HL-60 (cell line): ENCODE results near the gene DLX1.

Source experiments
- GABPA ChIP-seq: IDR thresholded peaks from 2 replicates; pipeline ENCODE4 v1.6.1; 2012; ENCODE audit warnings: low read depth
- POLR2AphosphoS5 ChIP-seq: IDR thresholded peaks from 2 replicates; pipeline ENCODE4 v1.6.1; 2012; ENCODE audit warnings: low read depth
- SPI1 ChIP-seq: IDR thresholded peaks from 2 replicates; pipeline ENCODE4 v1.6.1; 2012; ENCODE audit warnings: low read depth, mild to moderate bottlenecking, borderline replicate concordance
- TF ChIP-seq, protein P1 (sequence below): IDR thresholded peaks from 2 replicates; pipeline ENCODE4 v1.6.1; 2012; ENCODE audit warnings: low read depth; ENCODE audit not compliant: insufficient replicate concordance
- TF ChIP-seq, protein P2 (sequence below): IDR thresholded peaks from one replicate; pipeline ENCODE4 v1.5.1; 2011; ENCODE audit warnings: low read length, control low read depth, inconsistent platforms; ENCODE audit not compliant: insufficient read depth

DNA sequence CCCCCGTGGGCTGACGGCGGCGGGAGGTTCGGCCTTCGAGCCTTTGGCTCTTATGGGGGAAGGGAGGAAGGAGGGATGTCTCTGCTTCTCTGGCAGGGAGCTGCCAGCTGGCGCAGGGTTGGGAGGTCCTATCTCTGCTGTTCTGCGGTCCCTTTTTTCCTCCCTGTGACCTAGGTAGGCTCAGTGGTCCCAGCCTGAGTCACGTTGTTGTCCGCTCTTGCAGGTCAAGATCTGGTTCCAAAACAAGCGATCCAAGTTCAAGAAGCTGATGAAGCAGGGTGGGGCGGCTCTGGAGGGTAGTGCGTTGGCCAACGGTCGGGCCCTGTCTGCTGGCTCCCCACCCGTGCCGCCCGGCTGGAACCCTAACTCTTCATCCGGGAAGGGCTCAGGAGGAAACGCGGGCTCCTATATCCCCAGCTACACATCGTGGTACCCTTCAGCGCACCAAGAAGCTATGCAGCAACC is 2.5 kb downstream of the DLX1 start:
- TF ChIP-seq, protein P1, sequence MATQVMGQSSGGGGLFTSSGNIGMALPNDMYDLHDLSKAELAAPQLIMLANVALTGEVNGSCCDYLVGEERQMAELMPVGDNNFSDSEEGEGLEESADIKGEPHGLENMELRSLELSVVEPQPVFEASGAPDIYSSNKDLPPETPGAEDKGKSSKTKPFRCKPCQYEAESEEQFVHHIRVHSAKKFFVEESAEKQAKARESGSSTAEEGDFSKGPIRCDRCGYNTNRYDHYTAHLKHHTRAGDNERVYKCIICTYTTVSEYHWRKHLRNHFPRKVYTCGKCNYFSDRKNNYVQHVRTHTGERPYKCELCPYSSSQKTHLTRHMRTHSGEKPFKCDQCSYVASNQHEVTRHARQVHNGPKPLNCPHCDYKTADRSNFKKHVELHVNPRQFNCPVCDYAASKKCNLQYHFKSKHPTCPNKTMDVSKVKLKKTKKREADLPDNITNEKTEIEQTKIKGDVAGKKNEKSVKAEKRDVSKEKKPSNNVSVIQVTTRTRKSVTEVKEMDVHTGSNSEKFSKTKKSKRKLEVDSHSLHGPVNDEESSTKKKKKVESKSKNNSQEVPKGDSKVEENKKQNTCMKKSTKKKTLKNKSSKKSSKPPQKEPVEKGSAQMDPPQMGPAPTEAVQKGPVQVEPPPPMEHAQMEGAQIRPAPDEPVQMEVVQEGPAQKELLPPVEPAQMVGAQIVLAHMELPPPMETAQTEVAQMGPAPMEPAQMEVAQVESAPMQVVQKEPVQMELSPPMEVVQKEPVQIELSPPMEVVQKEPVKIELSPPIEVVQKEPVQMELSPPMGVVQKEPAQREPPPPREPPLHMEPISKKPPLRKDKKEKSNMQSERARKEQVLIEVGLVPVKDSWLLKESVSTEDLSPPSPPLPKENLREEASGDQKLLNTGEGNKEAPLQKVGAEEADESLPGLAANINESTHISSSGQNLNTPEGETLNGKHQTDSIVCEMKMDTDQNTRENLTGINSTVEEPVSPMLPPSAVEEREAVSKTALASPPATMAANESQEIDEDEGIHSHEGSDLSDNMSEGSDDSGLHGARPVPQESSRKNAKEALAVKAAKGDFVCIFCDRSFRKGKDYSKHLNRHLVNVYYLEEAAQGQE: no peak
- TF ChIP-seq POLR2AphosphoS5: no peak
- TF ChIP-seq, protein P2, sequence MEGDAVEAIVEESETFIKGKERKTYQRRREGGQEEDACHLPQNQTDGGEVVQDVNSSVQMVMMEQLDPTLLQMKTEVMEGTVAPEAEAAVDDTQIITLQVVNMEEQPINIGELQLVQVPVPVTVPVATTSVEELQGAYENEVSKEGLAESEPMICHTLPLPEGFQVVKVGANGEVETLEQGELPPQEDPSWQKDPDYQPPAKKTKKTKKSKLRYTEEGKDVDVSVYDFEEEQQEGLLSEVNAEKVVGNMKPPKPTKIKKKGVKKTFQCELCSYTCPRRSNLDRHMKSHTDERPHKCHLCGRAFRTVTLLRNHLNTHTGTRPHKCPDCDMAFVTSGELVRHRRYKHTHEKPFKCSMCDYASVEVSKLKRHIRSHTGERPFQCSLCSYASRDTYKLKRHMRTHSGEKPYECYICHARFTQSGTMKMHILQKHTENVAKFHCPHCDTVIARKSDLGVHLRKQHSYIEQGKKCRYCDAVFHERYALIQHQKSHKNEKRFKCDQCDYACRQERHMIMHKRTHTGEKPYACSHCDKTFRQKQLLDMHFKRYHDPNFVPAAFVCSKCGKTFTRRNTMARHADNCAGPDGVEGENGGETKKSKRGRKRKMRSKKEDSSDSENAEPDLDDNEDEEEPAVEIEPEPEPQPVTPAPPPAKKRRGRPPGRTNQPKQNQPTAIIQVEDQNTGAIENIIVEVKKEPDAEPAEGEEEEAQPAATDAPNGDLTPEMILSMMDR: no peak
- no peak for TF ChIP-seq GABPA
- TF ChIP-seq SPI1: no peak
